Measurements from ENCODE around the gene KCNH3.

- TF ChIP-seq CTCF (IDR thresholded peaks at IDR 0.05): no peak
- no peak for TF ChIP-seq EP300 (IDR thresholded peaks at IDR 0.05)
Observed at GRCh38 chr12:49518914-49519573, 19.8 kb upstream of the KCNH3 start.
